ENCODE results near the gene KRT16.
"Not testable (repeated sequence)": the region's sequence is repeated elsewhere in the genome, so short reads cannot be mapped to it uniquely, and the experiment has no call there.

KRT16 gene

GRCh38 chr17:41582061-41582968 lies 30.3 kb downstream of the KRT16 start:
- not testable (repeated sequence) for DNase-seq

- DNase-seq = no peak
Observed at GRCh38 chr17:41581366-41582060, 31.1 kb downstream of the KRT16 start.

- DNase-seq = no peak
Observed at GRCh38 chr17:41580687-41581365, 31.7 kb downstream of the KRT16 start.

GRCh38 chr17:41580244-41580575 lies 32.4 kb downstream of the KRT16 start:
- no peak for DNase-seq

DNA sequence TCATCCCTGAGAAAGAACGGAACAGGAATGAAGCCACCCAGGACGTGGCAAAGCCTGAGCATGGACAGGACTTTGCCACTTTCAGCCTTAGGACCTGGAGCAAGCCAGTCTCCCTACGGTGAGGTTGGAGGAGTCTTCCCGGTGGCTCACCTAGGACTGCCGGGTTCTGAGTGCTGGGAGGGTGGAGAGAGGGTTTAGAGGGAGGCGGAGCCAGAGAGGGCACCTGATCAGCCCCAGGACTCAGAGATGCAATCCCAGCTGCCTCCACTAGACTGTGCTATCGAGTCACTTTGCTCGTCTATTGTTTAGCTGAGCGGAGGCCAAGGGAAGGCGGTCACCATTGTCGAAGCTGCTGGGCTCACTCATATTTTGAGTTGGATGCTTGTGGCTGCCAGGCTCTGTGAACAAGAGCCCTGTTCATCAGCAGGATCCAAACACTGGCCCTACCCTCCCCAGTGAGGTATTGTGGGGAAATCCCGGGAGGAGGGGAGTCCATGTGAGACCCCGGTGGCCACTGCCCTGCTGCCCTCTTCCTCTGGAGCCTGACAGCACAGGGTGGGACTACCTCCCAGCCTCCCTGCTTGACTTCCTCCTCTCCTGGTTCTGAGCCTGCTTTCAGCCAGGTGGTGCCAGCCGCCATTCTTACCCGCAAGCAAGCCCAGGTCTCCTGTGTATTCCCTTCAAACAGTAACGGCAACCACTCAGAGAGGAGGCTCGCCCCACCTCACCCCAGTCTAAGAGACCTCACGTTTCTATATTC lies 32.9 kb downstream of the KRT16 start:
- DNase-seq = peak in 4 of 5 donors; percentile 31 to 69 (median 46)

DNA sequence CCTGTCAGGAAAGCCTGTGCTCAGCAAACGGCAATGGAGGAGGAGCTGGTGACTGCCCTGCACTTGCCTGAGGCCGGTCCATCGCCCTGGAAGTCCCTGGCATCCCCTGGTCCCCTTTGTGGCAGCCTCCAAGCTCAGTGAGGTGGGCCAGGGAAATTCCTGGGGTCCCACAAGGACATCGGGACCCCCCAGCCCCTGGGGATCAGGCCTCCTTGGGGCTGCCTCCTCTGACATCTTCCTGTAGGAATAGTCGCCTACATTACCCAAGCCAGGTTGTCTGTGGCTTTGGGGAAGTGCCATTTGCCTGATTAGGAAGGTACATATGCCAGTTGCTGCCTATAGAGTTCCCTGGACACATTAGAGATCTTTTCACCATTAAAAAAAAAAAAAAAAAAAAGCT lies 33.6 kb downstream of the KRT16 start:
- no peak for DNase-seq

GRCh38 chr17:41578538-41578937 lies 34.0 kb downstream of the KRT16 start:
- no peak for DNase-seq

- DNase-seq = not testable (repeated sequence)
Observed at GRCh38 chr17:41576740-41577139, 35.8 kb downstream of the KRT16 start.

DNA sequence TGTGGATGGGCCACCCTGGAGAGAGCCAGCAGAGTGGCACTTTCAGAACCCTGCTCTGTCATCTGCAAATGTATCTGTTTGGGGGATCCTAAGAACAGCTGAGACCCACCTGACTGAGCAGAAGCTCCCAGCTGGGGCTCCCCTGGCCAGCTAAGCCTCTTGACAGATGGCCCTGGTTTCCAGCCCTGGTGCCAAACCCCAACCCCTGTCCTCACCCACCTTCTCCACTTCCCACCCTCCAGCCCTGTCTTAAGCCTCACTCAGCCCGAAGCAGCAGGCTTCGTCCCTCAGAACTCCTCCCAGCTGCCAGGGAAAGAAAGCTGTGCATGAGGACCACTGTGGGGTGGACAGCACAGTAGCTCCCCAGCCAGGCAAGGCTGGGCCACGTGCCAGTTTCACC lies 37.2 kb downstream of the KRT16 start:
- no peak for DNase-seq

GRCh38 chr17:41571561-41572434 lies 40.8 kb downstream of the KRT16 start, which contains the start of gene KRT9:
Gene KRT9, minus strand, starts transcription at chr17:41572059. Its CDS starts 67 bp downstream, at chr17:41571992.
- no peak for DNase-seq

DNA sequence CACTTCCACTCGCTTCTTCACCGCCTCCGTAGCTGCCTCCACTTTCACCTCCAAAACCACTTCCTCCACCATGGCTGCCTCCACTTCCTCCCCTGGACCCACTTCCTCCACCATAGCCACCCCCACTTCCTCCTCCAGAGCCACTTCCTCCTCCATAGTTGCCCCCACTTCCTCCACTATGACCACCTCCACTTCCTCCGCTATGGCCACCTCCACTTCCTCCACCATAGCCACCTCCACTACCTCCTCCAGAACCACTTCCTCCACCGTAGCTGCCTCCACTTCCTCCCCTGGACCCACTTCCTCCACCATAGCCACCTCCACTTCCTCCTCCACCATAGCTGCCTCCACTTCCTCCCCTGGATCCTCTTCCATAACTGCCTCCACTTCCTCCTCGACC lies 45.2 kb downstream of the KRT16 start:
- DNase-seq = peak in 1 of 5 donors; percentile 13

DNA sequence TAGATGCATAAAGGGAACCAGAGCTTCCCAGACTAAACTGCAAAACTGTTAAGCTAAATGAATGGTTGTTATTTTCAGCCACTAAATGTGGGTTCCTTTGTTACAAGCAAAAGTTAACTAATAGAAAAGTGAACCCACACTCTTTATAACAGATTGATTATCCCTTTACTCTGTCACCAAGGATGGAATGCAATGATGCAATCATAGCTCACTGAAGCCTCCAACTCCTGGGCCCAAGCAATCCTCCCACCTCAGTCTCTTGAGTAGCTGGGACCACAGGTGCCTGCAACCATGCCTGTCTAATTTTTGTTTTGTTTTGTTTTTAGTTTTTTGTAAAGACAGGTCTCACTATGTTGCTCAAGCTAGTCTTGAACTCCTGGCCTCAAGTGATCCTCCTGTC lies 47.2 kb downstream of the KRT16 start:
- no peak for DNase-seq

DNA sequence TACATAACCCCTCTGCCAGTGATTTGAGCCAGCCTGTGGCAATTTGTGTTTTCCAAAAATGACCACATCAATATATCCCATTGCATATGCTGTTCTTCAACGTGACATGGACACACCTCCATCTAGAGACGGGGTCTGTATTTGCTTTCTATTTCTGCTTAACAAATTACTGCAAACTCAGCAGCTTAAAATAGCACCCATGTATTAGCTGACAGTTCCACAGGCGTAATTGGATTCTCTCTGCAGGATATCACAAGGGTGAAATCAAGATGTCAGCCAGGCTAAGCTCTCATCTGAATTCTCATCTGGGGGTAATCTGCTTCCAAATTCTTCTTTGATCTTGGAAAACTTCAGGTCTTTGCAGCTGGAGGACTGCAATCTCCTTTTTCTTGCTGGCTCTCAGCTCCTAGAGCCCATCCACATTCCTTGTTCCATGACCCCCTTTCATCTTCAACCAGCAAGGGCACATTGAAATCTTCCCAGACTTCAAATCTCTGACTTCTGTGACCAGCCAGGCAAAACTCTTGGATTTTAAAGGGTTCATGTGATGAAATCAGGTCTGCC lies 48.9 kb downstream of the KRT16 start:
- no peak for DNase-seq

DNA sequence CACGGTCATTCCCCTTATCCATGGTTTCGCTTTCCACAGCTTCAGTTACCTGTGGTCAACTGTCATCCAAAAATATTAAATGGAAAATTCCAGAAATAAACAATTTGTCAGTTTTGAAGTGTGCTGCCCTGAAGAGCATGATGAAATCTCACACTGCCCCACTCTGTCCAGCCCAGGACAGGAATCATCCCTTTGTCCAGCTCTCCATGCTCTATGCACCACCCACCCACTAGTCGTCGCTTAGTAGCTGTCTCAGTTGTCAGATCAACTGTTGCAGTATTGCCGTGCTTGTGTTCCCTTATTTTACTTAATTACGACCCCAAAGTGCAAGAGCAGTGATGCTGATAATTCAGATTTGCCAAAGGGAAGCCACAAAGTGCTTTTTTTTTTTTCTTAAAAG lies 51.0 kb downstream of the KRT16 start:
- no peak for DNase-seq

Data from T-helper 1 cell (primary cell).